GM18873 (cell line): ENCODE data around the gene RAB7B.

Experiments used
- ATAC-seq: cut with Tn5 transposase; IDR thresholded peaks from one replicate; pipeline ENCODE4 v1.9.1; 2021; ENCODE audit warnings: mild to moderate bottlenecking, moderate library complexity, moderate number of reproducible peaks; ENCODE audit not compliant: unreplicated experiment, low FRiP score

The RAB7B gene

GRCh38 chr1:205930799-205931281 is 72.4 kb downstream of the RAB7B start:
- no peak for ATAC-seq

DNA sequence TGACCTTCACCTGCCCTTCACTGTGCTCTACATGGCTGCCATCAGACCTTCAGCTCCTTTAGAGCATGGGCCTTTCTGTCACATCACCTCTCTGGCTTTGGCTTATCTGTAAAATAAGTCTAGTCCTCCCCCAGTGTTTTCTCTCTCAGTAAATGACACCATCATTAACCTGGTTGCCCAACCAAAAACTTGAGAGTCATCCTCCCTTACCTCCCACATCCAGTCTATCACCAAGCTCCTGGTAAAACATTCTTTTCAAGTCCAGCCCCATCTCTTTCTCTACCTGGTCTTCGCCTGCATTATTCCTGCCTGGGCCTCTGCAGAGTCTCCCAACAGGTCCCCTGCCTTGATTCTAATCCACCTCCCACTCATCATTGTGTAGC is 73.0 kb downstream of the RAB7B start:
- ATAC-seq, result no peak

DNA sequence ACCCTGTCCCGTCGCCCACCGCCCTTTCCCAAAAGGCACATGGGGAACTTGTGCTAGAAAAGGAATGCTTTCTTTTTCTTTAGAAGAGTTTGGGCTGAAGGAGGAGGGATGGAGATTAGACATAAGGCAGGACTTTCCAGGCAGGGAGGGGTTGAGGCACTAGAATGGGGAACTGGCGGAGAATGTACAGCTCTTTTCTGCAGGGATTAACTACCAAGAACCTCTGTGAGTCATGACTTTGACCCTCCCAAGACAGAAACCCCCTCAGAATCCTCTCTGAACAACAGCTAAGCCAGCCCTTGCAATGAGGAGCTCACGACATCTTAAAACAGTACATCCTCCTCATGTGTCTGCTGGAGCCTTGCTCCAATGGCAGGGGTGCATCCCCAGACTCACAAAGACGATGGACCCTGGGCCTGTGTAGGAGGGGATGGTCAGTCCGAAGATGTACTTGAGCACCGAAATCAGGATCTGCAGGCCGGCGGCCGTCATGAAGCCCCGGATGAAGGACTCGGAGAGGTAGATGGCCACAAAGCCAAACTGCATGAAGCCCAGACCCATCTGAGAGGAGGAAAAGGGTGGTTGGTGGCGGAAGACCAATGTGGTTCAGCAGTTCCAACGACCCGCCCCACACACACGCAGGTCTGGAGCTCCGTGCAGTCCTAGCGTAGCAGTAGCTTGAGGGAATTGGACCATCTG is 73.5 kb downstream of the RAB7B start:
- ATAC-seq, result no peak

DNA sequence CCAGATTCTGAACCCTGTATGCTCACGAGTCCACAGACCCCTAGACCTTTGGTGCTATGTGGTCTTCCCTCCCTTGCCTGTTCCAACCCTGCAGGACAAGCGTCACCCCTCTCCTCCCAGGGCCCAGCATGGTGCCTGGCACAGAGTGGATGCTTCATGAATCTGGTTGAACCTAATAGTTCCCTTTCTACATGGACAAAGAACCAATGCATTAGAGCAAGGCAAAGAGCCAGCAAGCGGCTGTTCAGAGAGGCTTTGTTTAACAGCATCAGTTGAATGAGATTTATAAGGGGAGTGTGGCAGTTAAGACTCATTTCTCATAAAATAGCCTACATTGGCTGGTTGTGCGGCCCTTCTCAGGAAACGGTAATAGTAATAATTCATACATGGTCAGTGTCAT is 74.9 kb downstream of the RAB7B start:
- no peak for ATAC-seq

- no peak for ATAC-seq
Measured at GRCh38 chr1:205927676-205928075, 75.5 kb downstream of the RAB7B start.

DNA sequence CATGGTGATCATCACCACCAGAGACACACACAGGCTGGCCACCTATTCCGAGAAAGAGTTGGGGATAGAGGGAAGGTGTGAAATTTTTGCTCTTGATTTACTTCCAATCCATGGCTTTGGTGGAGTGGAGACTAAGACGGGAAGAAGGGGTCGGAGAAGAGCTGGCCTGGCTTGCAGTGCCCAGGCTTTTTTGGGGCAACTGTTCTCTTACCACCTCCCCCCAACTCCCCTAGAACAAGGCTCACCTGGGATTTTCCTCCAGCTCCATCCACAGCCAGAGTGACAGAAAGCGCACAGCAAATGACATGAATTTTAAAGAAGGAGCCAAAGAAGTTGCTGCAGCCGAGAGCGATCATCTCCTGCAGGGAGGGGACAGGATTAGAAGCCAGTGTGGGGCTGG is 75.9 kb downstream of the RAB7B start:
- no peak for ATAC-seq
